ENCODE results near the gene MAB21L1.

- TF ChIP-seq, protein P1, sequence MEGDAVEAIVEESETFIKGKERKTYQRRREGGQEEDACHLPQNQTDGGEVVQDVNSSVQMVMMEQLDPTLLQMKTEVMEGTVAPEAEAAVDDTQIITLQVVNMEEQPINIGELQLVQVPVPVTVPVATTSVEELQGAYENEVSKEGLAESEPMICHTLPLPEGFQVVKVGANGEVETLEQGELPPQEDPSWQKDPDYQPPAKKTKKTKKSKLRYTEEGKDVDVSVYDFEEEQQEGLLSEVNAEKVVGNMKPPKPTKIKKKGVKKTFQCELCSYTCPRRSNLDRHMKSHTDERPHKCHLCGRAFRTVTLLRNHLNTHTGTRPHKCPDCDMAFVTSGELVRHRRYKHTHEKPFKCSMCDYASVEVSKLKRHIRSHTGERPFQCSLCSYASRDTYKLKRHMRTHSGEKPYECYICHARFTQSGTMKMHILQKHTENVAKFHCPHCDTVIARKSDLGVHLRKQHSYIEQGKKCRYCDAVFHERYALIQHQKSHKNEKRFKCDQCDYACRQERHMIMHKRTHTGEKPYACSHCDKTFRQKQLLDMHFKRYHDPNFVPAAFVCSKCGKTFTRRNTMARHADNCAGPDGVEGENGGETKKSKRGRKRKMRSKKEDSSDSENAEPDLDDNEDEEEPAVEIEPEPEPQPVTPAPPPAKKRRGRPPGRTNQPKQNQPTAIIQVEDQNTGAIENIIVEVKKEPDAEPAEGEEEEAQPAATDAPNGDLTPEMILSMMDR (IDR thresholded peaks at IDR 0.05) = no peak
- TF ChIP-seq POLR2A (IDR thresholded peaks at IDR 0.05) = no peak
These were observed 5.3 kb upstream of the MAB21L1 start for GRCh38 chr13:35481777-35482176.
